ENCODE data around the gene SPATA9.

DNA sequence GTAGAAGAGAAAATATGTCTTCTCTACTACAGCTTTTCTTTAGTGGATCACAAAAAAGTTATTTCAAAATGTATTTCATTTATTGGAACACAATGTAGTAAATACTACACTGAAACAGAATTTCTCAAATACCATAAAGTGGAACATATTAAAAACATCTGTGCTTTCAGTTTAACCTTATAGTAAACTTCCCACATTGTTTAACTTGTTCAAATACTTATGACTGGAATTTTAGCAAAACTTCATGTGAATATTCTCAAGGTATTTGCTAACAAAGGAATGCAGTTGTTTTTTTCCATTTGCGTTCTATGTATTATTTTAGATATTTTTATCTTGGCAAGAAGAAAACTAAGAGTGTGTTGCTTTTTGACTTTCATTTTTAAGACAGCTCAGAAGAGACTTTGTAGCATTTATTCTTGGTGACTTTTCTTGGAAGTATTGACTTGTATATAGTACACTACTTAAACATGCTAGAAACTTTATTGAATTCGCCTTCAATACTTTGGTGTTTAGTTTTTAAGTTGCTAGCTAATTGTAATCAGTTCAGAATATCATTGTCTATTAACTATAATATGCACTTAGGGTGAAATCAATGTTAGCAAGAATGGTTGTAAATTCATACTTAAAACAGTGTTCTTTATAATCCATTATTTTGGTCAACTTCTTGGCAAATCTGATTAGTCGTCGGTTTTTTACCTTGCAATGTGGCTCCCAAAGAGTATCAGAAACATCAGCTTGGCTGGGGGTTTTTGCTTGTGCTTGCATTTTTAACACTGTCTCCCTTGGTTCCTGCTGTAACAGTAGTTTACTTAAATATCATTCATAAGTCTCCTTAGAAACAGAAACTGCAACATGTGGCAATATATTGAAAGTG, 43.4 kb upstream of the SPATA9 start:
- TF ChIP-seq, protein P1, sequence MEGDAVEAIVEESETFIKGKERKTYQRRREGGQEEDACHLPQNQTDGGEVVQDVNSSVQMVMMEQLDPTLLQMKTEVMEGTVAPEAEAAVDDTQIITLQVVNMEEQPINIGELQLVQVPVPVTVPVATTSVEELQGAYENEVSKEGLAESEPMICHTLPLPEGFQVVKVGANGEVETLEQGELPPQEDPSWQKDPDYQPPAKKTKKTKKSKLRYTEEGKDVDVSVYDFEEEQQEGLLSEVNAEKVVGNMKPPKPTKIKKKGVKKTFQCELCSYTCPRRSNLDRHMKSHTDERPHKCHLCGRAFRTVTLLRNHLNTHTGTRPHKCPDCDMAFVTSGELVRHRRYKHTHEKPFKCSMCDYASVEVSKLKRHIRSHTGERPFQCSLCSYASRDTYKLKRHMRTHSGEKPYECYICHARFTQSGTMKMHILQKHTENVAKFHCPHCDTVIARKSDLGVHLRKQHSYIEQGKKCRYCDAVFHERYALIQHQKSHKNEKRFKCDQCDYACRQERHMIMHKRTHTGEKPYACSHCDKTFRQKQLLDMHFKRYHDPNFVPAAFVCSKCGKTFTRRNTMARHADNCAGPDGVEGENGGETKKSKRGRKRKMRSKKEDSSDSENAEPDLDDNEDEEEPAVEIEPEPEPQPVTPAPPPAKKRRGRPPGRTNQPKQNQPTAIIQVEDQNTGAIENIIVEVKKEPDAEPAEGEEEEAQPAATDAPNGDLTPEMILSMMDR (IDR thresholded peaks at IDR 0.05) = no peak
- TF ChIP-seq POLR2AphosphoS5 (IDR thresholded peaks at IDR 0.05) = no peak
- TF ChIP-seq POLR2A (IDR thresholded peaks at IDR 0.05) = no peak
- TF ChIP-seq EP300 (IDR thresholded peaks at IDR 0.05) = no peak

All from sigmoid colon (tissue), 4 donors.